Measurements from ENCODE around the gene DLEU7.

DNA sequence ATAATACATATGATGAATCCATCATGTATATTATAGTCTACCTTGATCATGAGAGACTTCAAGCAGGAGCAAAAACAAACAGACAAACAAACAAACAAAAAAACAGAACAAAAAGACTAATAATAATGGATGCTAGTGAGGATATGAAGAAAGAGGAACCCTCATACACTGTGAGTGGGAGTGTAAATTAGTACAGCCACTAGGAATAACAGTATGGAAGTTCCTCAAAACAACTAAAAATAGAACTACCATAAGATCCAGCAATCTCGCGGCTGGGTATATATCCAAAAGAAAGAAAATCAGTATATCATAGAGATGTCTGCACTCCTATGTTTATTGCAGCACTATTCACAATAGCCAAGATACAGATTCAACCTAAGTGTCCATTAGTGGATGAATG is 7.0 kb upstream of the DLEU7 start:
- TF ChIP-seq POLR2A (IDR thresholded peaks at IDR 0.05; ENCODE audit: low read depth, low read length) (no peak), POLR2AphosphoS5 (IDR thresholded peaks at IDR 0.05; ENCODE audit: low read depth, low read length) (no peak), TAF1 (IDR thresholded peaks at IDR 0.05; ENCODE audit: low read depth, low read length) (no peak), POU2F2 (IDR thresholded peaks at IDR 0.05; ENCODE audit: low read depth, low read length) (no peak)
